Thyroid gland (tissue), 4 donors: ENCODE data around the gene CCDC195.

Source experiments
- POLR2A ChIP-seq, 2 donors: fragments of 450-650 bp; IDR thresholded peaks; one replicate each; pipeline ENCODE4 v1.6.1; 2017; ENCODE audit warnings: antibody characterized with exemption in 2 of 2, mild to moderate bottlenecking in 2 of 2, moderate library complexity in 1 of 2
- TF ChIP-seq, protein P1 (sequence below), 6 experiments: fragments of 200-600 bp in 3 of 6; fragments of 450-650 bp in 3 of 6; sonication (generic) in 3 of 6; IDR thresholded peaks; one replicate each; pipeline ENCODE4 v1.5.1; 2016 to 2019; ENCODE audit warnings: antibody characterized with exemption in 6 of 6, mild to moderate bottlenecking in 2 of 6, inconsistent platforms in 1 of 6, moderate library complexity in 1 of 6

DNA sequence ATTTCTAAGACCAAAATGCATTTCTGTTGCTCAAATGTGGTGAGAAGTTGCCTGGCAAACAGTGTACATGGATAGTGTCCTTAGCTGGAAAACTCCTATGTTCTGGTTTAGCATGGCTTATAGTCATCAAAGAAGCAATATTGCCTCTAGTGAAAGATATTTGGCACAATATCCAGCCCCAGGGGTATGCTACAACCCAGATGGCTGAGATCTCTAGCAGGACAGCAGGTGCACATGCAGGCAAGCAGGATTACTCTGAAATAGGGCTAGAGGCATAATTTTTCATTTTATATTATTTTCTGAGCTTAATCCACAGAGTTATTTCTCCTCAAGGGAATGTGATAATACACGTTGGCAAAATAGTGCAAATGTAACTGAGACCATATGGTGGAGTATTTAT lies 34.0 kb downstream of the CCDC195 start:
- TF ChIP-seq, protein P1, sequence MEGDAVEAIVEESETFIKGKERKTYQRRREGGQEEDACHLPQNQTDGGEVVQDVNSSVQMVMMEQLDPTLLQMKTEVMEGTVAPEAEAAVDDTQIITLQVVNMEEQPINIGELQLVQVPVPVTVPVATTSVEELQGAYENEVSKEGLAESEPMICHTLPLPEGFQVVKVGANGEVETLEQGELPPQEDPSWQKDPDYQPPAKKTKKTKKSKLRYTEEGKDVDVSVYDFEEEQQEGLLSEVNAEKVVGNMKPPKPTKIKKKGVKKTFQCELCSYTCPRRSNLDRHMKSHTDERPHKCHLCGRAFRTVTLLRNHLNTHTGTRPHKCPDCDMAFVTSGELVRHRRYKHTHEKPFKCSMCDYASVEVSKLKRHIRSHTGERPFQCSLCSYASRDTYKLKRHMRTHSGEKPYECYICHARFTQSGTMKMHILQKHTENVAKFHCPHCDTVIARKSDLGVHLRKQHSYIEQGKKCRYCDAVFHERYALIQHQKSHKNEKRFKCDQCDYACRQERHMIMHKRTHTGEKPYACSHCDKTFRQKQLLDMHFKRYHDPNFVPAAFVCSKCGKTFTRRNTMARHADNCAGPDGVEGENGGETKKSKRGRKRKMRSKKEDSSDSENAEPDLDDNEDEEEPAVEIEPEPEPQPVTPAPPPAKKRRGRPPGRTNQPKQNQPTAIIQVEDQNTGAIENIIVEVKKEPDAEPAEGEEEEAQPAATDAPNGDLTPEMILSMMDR (IDR thresholded peaks at IDR 0.05): no peak
- TF ChIP-seq POLR2A (IDR thresholded peaks at IDR 0.05): no peak
